ENCODE results near the gene DENND11. TPM values are rescaled to one million over a fixed set of nuclear protein-coding genes. Genes with fewer than 3 reads are reported as not detected.

DENND11 gene
- total and polyA plus RNA-seq, 9 of the 15 experiments (the other 6 are each of a cell fraction or from before 2014, with no cell fraction given) = 0.07 to 1.1 (median 0.36) TPM

DNA sequence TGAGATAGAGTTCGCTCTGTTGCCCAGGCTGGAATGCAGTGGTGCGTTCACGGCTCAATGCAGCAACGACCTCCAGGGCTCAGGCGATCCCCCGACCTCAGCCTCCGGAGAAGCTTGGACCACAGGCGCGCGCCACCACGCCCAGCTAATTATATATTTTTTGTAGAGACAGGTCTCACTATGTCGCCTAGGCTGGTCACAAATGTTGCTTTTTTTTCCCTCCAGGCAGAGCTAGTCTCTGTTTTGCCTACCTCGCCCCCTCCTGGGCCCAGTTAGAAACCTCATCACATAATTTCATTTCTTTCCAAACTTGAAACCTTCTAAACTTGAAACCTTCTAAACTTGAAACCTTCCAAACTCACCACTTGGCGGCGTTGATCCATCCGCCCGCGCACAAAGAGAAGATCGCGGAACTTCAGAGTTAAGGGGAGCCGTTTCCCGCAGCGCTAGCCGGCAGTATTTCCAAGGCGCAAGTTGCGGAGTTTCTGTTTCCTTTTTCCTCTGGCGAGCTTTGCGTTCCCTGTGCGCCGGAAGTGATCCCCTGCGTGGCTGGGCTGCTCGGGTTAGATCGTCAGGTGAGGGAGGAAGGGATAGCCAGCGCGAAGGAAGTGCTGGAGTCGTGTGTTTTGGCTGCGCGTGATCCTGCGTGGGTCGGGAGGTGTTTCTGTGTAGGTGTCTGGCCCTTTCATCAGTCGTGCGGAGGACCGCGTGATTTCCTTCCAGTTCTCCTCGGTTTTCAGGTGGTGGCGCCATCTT lies 36.0 kb upstream of the DENND11 start, which contains the start of gene SSBP1 (continued):
- TF ChIP-seq, protein P1, sequence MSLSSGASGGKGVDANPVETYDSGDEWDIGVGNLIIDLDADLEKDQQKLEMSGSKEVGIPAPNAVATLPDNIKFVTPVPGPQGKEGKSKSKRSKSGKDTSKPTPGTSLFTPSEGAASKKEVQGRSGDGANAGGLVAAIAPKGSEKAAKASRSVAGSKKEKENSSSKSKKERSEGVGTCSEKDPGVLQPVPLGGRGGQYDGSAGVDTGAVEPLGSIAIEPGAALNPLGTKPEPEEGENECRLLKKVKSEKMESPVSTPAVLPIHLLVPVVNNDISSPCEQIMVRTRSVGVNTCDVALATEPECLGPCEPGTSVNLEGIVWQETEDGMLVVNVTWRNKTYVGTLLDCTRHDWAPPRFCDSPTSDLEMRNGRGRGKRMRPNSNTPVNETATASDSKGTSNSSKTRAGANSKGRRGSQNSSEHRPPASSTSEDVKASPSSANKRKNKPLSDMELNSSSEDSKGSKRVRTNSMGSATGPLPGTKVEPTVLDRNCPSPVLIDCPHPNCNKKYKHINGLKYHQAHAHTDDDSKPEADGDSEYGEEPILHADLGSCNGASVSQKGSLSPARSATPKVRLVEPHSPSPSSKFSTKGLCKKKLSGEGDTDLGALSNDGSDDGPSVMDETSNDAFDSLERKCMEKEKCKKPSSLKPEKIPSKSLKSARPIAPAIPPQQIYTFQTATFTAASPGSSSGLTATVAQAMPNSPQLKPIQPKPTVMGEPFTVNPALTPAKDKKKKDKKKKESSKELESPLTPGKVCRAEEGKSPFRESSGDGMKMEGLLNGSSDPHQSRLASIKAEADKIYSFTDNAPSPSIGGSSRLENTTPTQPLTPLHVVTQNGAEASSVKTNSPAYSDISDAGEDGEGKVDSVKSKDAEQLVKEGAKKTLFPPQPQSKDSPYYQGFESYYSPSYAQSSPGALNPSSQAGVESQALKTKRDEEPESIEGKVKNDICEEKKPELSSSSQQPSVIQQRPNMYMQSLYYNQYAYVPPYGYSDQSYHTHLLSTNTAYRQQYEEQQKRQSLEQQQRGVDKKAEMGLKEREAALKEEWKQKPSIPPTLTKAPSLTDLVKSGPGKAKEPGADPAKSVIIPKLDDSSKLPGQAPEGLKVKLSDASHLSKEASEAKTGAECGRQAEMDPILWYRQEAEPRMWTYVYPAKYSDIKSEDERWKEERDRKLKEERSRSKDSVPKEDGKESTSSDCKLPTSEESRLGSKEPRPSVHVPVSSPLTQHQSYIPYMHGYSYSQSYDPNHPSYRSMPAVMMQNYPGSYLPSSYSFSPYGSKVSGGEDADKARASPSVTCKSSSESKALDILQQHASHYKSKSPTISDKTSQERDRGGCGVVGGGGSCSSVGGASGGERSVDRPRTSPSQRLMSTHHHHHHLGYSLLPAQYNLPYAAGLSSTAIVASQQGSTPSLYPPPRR (CRISPR knock-in tag; IDR thresholded peaks at IDR 0.05; ENCODE audit: borderline replicate concordance) = peak; percentile 95
- no peak for TF ChIP-seq U2AF1 (optimal IDR thresholded peaks at IDR 0.05; ENCODE audit: low read depth, low read length)
- peak; percentile 98 for TF ChIP-seq SP1 (CRISPR knock-in tag; IDR thresholded peaks at IDR 0.05)
- peak; percentile 95 for TF ChIP-seq RNF2 (IDR thresholded peaks at IDR 0.05)
- TF ChIP-seq, protein P2, sequence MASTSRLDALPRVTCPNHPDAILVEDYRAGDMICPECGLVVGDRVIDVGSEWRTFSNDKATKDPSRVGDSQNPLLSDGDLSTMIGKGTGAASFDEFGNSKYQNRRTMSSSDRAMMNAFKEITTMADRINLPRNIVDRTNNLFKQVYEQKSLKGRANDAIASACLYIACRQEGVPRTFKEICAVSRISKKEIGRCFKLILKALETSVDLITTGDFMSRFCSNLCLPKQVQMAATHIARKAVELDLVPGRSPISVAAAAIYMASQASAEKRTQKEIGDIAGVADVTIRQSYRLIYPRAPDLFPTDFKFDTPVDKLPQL (IDR thresholded peaks at IDR 0.05; ENCODE audit: extremely low read depth, insufficient read length) = peak; percentile 62
- TF ChIP-seq, protein P3, sequence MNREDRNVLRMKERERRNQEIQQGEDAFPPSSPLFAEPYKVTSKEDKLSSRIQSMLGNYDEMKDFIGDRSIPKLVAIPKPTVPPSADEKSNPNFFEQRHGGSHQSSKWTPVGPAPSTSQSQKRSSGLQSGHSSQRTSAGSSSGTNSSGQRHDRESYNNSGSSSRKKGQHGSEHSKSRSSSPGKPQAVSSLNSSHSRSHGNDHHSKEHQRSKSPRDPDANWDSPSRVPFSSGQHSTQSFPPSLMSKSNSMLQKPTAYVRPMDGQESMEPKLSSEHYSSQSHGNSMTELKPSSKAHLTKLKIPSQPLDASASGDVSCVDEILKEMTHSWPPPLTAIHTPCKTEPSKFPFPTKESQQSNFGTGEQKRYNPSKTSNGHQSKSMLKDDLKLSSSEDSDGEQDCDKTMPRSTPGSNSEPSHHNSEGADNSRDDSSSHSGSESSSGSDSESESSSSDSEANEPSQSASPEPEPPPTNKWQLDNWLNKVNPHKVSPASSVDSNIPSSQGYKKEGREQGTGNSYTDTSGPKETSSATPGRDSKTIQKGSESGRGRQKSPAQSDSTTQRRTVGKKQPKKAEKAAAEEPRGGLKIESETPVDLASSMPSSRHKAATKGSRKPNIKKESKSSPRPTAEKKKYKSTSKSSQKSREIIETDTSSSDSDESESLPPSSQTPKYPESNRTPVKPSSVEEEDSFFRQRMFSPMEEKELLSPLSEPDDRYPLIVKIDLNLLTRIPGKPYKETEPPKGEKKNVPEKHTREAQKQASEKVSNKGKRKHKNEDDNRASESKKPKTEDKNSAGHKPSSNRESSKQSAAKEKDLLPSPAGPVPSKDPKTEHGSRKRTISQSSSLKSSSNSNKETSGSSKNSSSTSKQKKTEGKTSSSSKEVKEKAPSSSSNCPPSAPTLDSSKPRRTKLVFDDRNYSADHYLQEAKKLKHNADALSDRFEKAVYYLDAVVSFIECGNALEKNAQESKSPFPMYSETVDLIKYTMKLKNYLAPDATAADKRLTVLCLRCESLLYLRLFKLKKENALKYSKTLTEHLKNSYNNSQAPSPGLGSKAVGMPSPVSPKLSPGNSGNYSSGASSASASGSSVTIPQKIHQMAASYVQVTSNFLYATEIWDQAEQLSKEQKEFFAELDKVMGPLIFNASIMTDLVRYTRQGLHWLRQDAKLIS (CRISPR knock-in tag; IDR thresholded peaks at IDR 0.05) = peak; percentile 98
- TF ChIP-seq HCFC1 (IDR thresholded peaks at IDR 0.05; ENCODE audit: low read depth, low read length) = peak; percentile 95
- TF ChIP-seq POLR3G (IDR thresholded peaks at IDR 0.05; ENCODE audit: extremely low read depth, insufficient read length, insufficient replicate concordance) = no peak
- TF ChIP-seq NFE2L1 (tag; IDR thresholded peaks at IDR 0.05; ENCODE audit: borderline replicate concordance, low read depth) = no peak
- TF ChIP-seq CHCHD3 (CRISPR knock-in tag; IDR thresholded peaks at IDR 0.05) = no peak
- 0 out of 2 replicates have a peak, but pooled peaks have one; percentile 55 for TF ChIP-seq RUNX1 (IDR thresholded peaks at IDR 0.05; ENCODE audit: low read depth)
- peak; percentile 73 for TF ChIP-seq BACH1 (tag; IDR thresholded peaks at IDR 0.05)
- TF ChIP-seq PTBP1 (IDR thresholded peaks at IDR 0.05; ENCODE audit: low read depth, low read length) = peak; percentile 98
- TF ChIP-seq HDAC3 (IDR thresholded peaks at IDR 0.05; ENCODE audit: borderline replicate concordance, partially characterized antibody) = peak; percentile 77
- no peak for TF ChIP-seq RBM15 (IDR thresholded peaks at IDR 0.05; ENCODE audit: insufficient read depth, low read length)
- TF ChIP-seq CHD2 (IDR thresholded peaks at IDR 0.05; ENCODE audit: low read depth, low read length) = peak; percentile 61; the same call in 1 of the 2 replicates
- peak; percentile 92 for TF ChIP-seq ZNF384 (IDR thresholded peaks at IDR 0.05; ENCODE audit: low read depth, low read length)
